Osteocyte (in vitro differentiated cells): ENCODE results near the gene PSMB7. TPM values are rescaled to one million over a fixed set of nuclear protein-coding genes. Genes with fewer than 3 reads are reported as not detected.
A peak's percentile ranks its signal among the peaks of the same experiment; 100 is the strongest.

ENCODE experiments used
- DNase-seq: peaks from one replicate; pipeline ENCODE4 v3.0.0; 2021; ENCODE audit warnings: mixed read lengths; ENCODE audit not compliant: unreplicated experiment; ENCODE audit errors: extremely low spot score
- H3K27ac Mint-ChIP-seq: one replicate; pipeline ENCODE4 v1.8.0; 2021; ENCODE audit warnings: mild to moderate bottlenecking, mixed read lengths; ENCODE audit not compliant: unreplicated experiment
- H3K27me3 Mint-ChIP-seq: one replicate; pipeline ENCODE4 v1.8.0; 2021; ENCODE audit warnings: mixed read lengths; ENCODE audit not compliant: unreplicated experiment
- H3K36me3 Mint-ChIP-seq: one replicate; pipeline ENCODE4 v1.8.0; 2021; ENCODE audit warnings: mixed read lengths; ENCODE audit not compliant: unreplicated experiment
- H3K4me1 Mint-ChIP-seq: one replicate; pipeline ENCODE4 v1.8.0; 2021; ENCODE audit warnings: mixed read lengths; ENCODE audit not compliant: unreplicated experiment
- H3K4me3 Mint-ChIP-seq: one replicate; pipeline ENCODE4 v1.8.0; 2021; ENCODE audit warnings: mild to moderate bottlenecking, moderate library complexity, mixed read lengths; ENCODE audit not compliant: unreplicated experiment
- H3K9me3 Mint-ChIP-seq: one replicate; pipeline ENCODE4 v1.8.0; 2021; ENCODE audit warnings: mixed read lengths; ENCODE audit not compliant: unreplicated experiment
- CTCF ChIP-seq: fragments of 200-600 bp; sonication (generic); IDR thresholded peaks from 2 replicates; pipeline ENCODE4 v1.5.0; 2021; ENCODE audit warnings: antibody characterized with exemption, mild to moderate bottlenecking, moderate library complexity
- total RNA-seq: library from RNA; stranded (reverse); gene quantifications from 2 replicates; pipeline ENCODE4 v1.2.1, GENCODE V29; 2021

The PSMB7 gene
- total RNA-seq, 1 donor from 2014 or later: 140 TPM

- no peaks in the 10 kb centered on the region for H3K9me3 Mint-ChIP-seq
- peaks cover 24% of the 10 kb centered on the region for H3K36me3 Mint-ChIP-seq
- no peak overlapping the region for H3K4me3 Mint-ChIP-seq
- no peak for TF ChIP-seq CTCF
- no peak overlapping the region for H3K27ac Mint-ChIP-seq
- peaks cover 18% of the 10 kb centered on the region for H3K4me1 Mint-ChIP-seq
- no peaks in the 10 kb centered on the region for H3K27me3 Mint-ChIP-seq
- no peak for DNase-seq
These were observed 29.6 kb downstream of the PSMB7 start for GRCh38 chr9:124385623-124386022.

- no peak overlapping the region for H3K4me3 Mint-ChIP-seq
- TF ChIP-seq CTCF: no peak
- no peak for DNase-seq
- peaks cover 29% of the 10 kb centered on the region for H3K36me3 Mint-ChIP-seq
- no peaks in the 10 kb centered on the region for H3K9me3 Mint-ChIP-seq
- no peaks in the 10 kb centered on the region for H3K27me3 Mint-ChIP-seq
- H3K4me1 Mint-ChIP-seq: peaks cover 13% of the 10 kb centered on the region
- peak overlapping the region; percentile 3 for H3K27ac Mint-ChIP-seq
These were observed 30.4 kb downstream of the PSMB7 start for GRCh38 chr9:124384846-124385245.

- Mint-ChIP-seq H3K4me3 (no peak overlapping the region), H3K27me3 (no peaks in the 10 kb centered on the region), H3K27ac (no peak overlapping the region), H3K36me3 (peaks cover 34% of the 10 kb centered on the region), H3K9me3 (no peaks in the 10 kb centered on the region), H3K4me1 (peaks cover 11% of the 10 kb centered on the region)
- DNase-seq: no peak
- no peak for TF ChIP-seq CTCF
These were observed 31.0 kb downstream of the PSMB7 start for GRCh38 chr9:124384210-124384609.

GRCh38 chr9:124381170-124381945, 33.9 kb downstream of the PSMB7 start:
- Mint-ChIP-seq H3K4me3 (no peak overlapping the region), H3K36me3 (peaks cover 35% of the 10 kb centered on the region), H3K27ac (no peak overlapping the region), H3K27me3 (no peaks in the 10 kb centered on the region), H3K9me3 (no peaks in the 10 kb centered on the region), H3K4me1 (peaks cover 10% of the 10 kb centered on the region)
- DNase-seq: no peak
- TF ChIP-seq CTCF: no peak

GRCh38 chr9:124377551-124378406, 37.5 kb downstream of the PSMB7 start:
- peaks cover 30% of the 10 kb centered on the region for H3K36me3 Mint-ChIP-seq
- no peak overlapping the region for H3K4me3 Mint-ChIP-seq
- no peak overlapping the region for H3K27ac Mint-ChIP-seq
- no peak for TF ChIP-seq CTCF
- H3K4me1 Mint-ChIP-seq: peaks cover 7% of the 10 kb centered on the region
- H3K27me3 Mint-ChIP-seq: no peaks in the 10 kb centered on the region
- H3K9me3 Mint-ChIP-seq: peaks cover 12% of the 10 kb centered on the region
- DNase-seq: no peak
